ENCODE data around the gene FAF1. TPM values are rescaled to one million over a fixed set of nuclear protein-coding genes. Genes with fewer than 3 reads are reported as not detected.

Gene FAF1
- total and polyA plus RNA-seq, 9 of the 15 experiments (the other 6 are each of a cell fraction or from before 2014, with no cell fraction given) = 48.7 to 225 (median 118) TPM

DNA sequence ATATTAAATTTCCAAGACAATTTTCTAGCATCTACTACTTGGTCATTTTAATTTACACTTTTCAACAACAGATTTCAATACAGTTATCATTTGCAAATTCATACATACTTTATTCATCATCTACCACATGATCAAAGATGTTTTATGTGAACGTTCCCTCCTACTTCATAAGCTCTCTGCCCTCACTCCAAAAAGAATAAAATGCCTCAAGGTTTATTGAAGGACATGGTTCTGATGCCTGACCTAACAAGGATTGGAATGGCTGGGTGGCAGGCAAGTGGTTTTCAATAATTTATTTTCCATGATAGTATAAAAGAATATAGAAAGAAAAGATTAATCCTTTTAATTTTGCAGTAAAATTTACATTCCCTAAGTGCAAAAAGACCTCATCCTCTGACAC, 15.4 kb upstream of the FAF1 start:
- POLR2A ChIA-PET = interaction anchor here (3.9 kb wide), 1 partner anchor 15 kb away, joined by 26 read pairs; the partner anchor contains the start of gene FAF1
- no peaks in the 10 kb centered on the region for H3K9me3 ChIP-seq (replicated peaks; ENCODE audit: control insufficient read depth, insufficient read depth, low read depth, low read length)
- ATAC-seq (no peak), FAIRE-seq (no peak), DNase-seq (ENCODE audit: extremely low read depth in 1 of 4, low spot score in 3 of 4) (no peak)
- peaks cover 17% of the 10 kb centered on the region in 2 experiments for H3K4me1 ChIP-seq (replicated peaks in 1 of 2; ENCODE audit: control insufficient read depth in 2 of 2, insufficient read depth in 2 of 2, low read length in 2 of 2)
- no peaks in the 10 kb centered on the region for H3K27me3 ChIP-seq (ENCODE audit: control insufficient read depth in 2 of 2, insufficient read depth in 2 of 2, low read length in 2 of 2)
- H4K20me1 ChIP-seq (replicated peaks; ENCODE audit: control insufficient read depth, insufficient read depth, low read length) = no peaks in the 10 kb centered on the region
- CTCF ChIA-PET (ENCODE audit: low intra/inter-chr PET ratio) = no interaction called here
- TF ChIP-seq CREB3 (tag; conservative IDR thresholded peaks at IDR 0.05; ENCODE audit: low read depth) = no peak
- TF ChIP-seq, protein P1, sequence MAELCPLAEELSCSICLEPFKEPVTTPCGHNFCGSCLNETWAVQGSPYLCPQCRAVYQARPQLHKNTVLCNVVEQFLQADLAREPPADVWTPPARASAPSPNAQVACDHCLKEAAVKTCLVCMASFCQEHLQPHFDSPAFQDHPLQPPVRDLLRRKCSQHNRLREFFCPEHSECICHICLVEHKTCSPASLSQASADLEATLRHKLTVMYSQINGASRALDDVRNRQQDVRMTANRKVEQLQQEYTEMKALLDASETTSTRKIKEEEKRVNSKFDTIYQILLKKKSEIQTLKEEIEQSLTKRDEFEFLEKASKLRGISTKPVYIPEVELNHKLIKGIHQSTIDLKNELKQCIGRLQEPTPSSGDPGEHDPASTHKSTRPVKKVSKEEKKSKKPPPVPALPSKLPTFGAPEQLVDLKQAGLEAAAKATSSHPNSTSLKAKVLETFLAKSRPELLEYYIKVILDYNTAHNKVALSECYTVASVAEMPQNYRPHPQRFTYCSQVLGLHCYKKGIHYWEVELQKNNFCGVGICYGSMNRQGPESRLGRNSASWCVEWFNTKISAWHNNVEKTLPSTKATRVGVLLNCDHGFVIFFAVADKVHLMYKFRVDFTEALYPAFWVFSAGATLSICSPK (IDR thresholded peaks at IDR 0.05; ENCODE audit: borderline replicate concordance) = no peak
- TF ChIP-seq SPI1 (IDR thresholded peaks at IDR 0.05; ENCODE audit: borderline replicate concordance, low read depth, low read length) = no peak
- TF ChIP-seq POLR2AphosphoS5 (IDR thresholded peaks at IDR 0.05; ENCODE audit: control insufficient read depth, insufficient read depth, low read depth, low read length) = peak; percentile 42; the same call in 1 of the 2 replicates
- intact Hi-C loops (cut with micrococcal nuclease) = loop anchor here (5.0 to 10.0 kb wide), 2 partner anchors 67 to 759 kb away; no protein-coding TSS in a partner anchor
- BruUV-seq (replicated peaks) = no TSS peak
- peaks cover 94% of the 10 kb centered on the region for H3K79me2 ChIP-seq (ENCODE audit: control insufficient read depth, insufficient read depth, low read length)
- no peak overlapping the region for H3K27ac ChIP-seq (ENCODE audit: extremely low read depth, low read depth, low read length)
- in situ Hi-C loops (cut with MboI) = no loop called here
- 33% methylated on average over 1 of the region's 1 CpG for WGBS (ENCODE audit: insufficient coverage, low coverage, missing lambda C conversion rate)
- H3K36me3 ChIP-seq (ENCODE audit: control insufficient read depth, insufficient read depth, low read length) = peaks cover 17% of the 10 kb centered on the region; the same call in 1 of the 3 replicates
- H3K9me1 ChIP-seq (ENCODE audit: control insufficient read depth, insufficient read depth, low read length) = no peaks in the 10 kb centered on the region
- H3K9ac ChIP-seq (ENCODE audit: insufficient read depth in 1 of 2, low read depth in 2 of 2, low read length in 2 of 2) = peak overlapping the region in 1 of 2 experiments; percentile 91; a peak in 1 of 4 replicates
- H3K4me2 ChIP-seq (ENCODE audit: insufficient read depth, low read length) = no peak overlapping the region
- H2AFZ ChIP-seq (ENCODE audit: low read depth, low read length) = no peak overlapping the region
- H3K4me3 ChIP-seq = no peak overlapping the region

Data from K562 (cell line).